CD4-positive, alpha-beta T cell treated with Interleukin-4 for 1 hour (primary cell): ENCODE results near the gene CSTPP1.
A peak's percentile ranks its signal among the peaks of the same experiment; 100 is the strongest.

Source experiments
- DNase-seq, 2 donors: peaks; one replicate each; pipeline ENCODE4 v3.0.0-alpha.2; 2020 to 2022

The CSTPP1 gene

GRCh38 chr11:47166368-47166767 is 229.8 kb downstream of the CSTPP1 start:
- no peak for DNase-seq

DNA sequence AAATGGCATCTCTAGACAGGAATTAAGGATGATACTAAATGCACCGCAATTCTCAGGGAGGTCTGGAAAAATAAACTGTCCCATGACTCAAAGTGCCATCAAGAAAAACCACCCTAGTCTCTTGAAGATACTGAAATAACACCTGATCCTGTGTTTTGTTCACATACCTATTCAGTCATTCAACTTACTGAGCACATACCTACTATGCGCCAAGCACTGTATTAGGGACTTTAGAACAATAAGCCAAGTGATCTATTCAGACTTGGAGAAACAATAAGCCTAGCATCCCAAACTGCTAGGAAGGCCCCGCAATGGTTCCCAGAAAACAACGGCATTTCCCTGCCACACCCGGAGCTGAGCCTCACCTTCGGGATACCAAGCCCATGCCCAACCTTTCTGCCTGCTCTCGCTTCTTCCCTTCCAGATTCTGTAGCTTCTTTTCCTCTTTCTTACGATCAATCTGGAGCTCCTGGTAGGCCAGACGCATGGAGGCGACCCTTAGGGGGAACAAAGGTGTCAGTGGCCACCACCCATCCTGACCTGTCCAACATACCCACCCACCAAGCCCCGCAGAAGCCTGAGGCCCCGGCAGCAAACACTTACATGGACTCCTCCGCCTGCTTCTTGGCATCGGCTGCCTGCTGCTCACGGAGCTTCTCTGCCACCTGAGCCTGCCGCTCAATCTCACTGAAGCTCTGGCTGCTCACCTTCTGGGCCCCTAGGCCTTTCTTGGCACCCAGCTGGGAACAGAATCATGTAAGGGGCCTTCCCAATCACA is 234.7 kb downstream of the CSTPP1 start:
- no peak for DNase-seq

GRCh38 chr11:47171856-47172255 is 235.3 kb downstream of the CSTPP1 start:
- no peak for DNase-seq

DNA sequence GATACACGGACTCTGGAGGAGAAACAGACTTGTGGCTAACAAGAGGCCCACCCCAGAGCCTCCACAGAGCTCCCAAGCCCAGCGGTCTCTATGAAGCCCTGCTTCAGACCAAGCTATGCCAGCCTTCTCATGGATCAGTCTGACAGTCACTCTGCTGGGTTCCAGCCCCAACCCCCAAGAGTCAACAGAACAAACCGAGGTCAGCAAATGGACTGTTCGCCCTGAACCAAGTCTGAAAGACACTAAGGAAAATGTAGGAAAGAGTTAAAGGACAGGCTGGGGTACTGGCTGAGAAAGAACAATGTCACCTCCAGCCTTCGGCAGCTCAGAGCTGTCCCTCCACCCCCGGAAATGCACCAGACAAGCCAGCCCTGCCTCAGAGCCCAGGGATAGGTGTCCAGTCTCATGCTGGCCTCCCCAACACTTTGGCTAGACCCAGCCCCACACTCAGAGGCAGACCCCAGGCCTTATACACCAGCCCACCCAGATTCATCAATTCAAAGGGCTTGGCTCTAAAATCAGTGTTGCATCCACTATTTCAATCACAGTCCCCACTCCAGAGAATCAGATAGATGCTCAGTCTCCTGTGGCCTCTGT is 236.3 kb downstream of the CSTPP1 start:
- DNase-seq = no peak

DNA sequence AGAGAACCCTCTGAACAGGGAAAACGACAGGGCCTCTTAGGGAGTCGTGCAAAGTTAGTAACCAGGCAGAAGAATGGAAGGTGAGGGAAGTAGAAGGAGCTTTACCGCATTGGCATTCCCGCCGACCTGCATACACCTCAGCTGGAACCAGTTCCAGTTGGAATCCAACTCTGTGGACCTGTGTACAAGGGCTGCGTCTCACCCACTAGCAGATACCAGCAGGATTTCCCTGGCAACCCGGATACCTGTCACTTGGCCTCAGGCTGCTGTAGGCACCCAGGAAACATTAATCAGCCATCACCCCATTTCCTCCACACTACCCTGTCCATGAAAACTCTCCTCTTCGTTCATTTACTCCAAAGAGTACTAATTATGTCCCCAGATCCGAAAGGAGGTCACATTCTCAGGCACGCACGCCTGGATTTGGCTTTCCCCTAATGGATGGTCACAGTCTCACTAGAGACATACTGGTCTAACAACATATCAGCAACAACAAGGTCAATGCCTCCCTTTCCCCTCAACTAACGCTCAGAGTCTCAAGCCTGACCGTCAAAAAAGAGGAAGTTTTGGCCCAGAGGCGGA is 239.3 kb downstream of the CSTPP1 start:
- peak in 1 of 2 donors; percentile 36 for DNase-seq

- DNase-seq = peak; percentile 96 to 97
Observed at GRCh38 chr11:47176328-47177228, 240.0 kb downstream of the CSTPP1 start, which contains the start of gene ARFGAP2. TSS of gene ARFGAP2 (minus strand) at chr11:47176879. CDS start at chr11:47176853, 26 bp downstream.

DNA sequence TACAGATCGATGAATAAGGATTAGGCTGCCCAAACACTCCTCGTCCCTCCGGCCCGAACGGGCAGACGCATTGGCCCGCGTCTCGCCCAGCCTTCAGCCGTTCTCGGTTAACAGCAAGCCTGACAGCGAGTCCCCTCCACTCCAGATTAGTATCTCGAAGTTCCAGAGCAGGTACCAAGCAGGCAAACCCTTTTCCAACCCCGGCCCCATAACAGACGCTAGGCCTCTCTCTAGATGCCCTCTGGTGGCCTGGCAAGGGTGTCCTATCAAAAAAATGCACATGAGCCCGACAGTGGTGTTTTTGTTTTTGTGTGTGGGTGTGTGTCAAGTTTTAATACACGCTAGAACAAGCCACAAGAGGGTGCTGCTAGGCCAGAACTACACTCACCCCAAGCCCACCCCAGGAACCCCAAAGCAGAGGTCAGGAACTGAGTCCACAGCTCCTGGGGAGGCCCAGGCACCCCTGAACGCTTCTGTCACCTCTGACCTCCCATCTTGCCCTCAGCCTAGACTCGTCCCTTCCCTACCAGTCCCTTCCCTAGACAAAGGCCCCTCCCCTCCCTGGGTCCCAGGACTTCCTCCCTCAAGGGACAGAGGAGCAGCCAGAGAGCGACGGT is 240.8 kb downstream of the CSTPP1 start:
- DNase-seq = peak; percentile 88 to 90

DNA sequence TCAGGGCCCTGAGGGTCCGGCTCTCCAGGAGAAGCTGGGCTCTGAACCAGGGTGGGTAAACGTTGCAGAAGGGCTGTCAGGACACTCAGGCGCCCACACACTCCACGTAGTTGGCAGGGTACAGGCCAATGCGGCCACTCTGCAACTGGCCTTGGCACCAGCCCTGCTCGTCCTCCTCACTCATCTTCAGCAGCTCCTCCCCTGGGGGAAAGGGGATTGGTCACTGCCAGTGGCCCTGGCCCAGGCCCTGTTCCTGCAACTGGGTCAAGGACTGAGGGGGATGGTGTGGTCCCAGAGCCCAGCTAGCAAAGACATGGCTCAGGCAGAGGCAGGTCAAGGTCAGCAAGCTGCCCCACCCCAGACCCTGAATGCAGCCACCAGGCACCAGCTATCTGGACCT is 241.3 kb downstream of the CSTPP1 start:
- DNase-seq = no peak

GRCh38 chr11:47178316-47178715 is 241.8 kb downstream of the CSTPP1 start:
- no peak for DNase-seq

DNA sequence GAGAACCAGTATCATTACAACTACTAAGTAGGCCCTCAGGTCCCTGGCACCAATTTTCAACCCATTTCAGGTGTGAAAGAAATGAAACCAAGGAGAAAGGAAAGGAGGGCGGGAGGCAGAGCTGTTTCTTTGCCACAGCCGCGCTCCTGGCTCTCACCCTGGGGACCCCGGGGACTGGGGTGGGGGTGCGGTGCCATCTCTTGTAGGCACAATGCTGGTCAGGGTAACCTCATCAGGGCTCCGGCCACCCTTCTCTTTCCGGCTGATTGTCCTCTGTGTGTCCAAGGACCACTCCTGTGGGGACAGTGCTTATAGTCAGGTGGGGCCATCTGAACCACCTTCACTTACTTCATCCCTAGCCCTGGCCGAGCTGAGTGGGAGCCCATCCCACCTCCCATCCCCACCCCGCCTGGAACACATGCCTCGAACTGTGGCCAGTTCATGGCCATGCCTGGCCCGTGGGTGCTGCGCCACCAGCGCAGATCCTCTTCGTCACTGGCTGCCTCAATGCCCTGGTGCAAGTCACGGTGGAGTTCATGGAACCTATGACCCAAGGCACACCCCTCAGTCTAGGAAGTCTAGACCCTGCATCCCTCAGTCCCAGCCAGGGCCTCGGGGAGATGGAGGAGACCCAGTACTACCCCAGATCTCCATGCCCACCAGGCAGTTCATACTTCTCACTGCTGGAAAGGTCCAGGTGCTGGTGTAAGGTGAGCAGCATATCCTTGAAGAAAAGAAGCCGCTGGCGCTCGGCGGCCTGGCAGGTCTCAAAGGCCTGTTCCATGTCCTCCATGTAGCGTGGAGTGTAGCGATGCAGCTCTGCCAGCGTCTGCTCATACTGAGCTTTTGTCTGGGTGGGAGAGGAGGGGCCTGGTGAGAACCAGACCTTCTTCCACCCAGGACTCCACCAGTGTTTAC is 242.4 kb downstream of the CSTPP1 start:
- DNase-seq = no peak

DNA sequence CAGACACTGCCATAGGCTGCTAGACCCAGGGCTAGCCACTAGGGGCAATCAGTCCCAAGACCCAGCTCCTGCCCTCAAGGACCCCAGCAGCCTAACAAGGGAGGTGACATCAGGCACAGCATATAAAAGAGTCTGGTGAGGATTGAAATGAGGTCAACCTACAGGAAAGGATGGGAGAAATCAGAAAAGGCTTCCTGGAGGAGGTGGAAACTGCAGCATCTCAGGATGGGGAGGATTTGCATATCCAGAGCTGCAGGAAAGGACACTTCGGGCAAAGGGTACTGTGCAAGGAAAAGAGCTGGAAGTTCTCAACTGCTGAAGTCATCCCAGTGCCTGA is 243.1 kb downstream of the CSTPP1 start:
- DNase-seq = peak; percentile 45 to 52

- DNase-seq = no peak
Observed at GRCh38 chr11:47180006-47180787, 243.6 kb downstream of the CSTPP1 start.

- no peak for DNase-seq
Observed at GRCh38 chr11:47181271-47181670, 244.7 kb downstream of the CSTPP1 start.

DNA sequence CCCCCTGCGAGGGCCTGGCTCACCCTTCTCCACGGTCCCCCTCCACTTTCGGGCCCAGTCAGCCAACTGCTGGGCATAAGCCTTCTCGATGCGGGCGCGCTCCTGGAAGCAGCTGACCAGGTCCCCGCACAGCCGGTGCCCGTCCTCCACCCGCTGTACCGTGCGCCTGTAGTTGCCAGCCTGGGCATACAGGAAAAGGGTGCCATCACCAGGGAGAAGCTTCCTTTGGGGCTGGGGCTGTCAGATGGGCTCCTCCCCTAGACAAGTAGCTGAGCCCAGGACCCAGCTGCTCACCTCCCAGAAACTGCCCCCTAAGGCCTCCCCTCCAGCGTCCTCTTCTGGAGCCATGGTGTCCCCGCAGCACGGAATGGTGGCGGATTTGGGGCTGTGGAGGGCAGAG is 245.8 kb downstream of the CSTPP1 start:
- DNase-seq = no peak

DNA sequence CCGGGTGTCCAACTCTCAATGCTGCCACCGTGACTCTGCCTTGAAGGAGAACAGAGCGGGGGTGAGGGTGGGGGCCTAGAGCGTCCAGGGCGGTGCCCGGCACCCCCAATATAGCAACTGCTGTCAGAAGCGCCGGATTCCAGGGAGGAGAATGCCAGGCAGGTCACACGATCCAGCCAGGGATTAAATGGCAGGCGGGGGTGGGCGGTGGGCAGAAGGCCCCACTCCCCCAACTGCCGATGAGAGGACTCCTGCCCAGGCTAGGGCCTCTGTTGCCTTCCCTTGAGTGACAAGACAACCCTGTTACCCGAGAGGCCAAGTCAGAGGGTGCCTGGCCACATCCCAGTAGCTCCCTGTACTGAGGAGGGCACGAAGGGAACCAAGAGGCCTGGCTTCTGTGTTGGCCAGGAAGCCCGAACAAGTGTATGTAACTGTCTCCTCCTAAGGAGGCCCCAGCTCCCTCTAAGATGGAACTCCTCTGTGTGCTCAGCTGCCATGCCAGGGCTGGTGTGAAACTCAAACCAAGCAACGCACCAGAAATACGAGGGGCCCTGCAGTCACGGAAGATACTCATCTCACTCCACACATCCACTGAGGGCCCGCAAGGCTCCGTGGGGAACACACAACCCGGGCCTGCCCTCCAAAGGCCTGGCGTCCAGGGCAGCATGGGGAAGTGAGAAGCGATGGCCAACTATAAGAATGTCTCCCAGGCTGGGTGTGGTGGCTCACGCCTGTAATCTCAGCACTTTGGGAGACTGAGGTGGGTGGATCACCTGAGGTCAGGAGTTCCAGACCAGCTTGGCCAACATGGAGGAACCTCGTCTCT is 246.7 kb downstream of the CSTPP1 start:
- no peak for DNase-seq

GRCh38 chr11:47183969-47184368 is 247.4 kb downstream of the CSTPP1 start:
- DNase-seq = no peak

- no peak for DNase-seq
Observed at GRCh38 chr11:47184711-47185304, 248.2 kb downstream of the CSTPP1 start.

DNA sequence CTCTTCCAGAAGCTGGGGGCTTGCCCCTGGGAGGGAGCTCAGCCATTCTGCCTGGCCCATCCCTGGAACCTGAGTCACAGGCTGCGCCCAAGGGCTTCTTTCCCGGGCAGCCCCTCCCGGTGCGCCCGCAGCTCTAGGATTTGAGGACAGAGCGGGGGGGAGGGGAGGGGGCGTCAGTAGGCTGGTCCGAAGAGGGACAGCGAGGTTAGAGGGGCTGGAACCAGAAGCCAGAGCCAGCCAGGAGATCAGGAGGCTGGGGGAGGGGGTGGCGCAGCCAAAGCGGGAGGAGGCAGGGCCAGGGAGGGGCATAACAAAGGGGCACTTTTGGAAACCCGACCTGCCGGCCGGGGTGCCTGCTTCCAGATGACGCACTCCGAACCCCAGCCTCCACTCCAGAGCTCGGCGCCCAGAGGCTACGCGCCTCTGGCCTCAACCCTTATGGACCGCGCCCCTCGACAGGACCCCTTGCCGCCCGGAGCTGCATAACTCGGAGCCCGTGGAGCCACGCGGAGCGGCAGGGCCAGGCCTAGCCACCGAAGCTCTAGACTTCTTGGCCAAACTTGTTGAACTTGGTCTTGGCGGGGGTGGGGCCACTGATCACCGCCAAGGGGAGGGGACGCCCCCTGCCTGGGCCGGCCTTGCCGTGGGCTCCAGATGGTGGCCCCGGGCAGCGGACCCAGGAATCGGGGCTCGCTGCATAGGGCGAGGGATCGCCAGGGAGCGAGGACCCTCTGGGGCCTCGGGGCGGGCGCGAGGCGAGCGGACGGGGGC is 248.9 kb downstream of the CSTPP1 start:
- DNase-seq = no peak
